ENCODE data around the gene CARD14. TPM values are rescaled to one million over a fixed set of nuclear protein-coding genes. Genes with fewer than 3 reads are reported as not detected.

CARD14 gene
- 0.34 and 1.1 TPM in 2 replicates for total RNA-seq

- DNase-seq, result no peak
These were observed at the start of gene CARD14 for GRCh38 chr17:80169784-80170500. TSS of gene CARD14 (plus strand) at chr17:80170030. CDS start at chr17:80181439, 11,409 bp downstream.

GRCh38 chr17:80122026-80122575 lies 47.7 kb upstream of the CARD14 start:
- DNase-seq, result no peak

- DNase-seq, result no peak
These were observed 46.8 kb upstream of the CARD14 start for GRCh38 chr17:80122926-80123505.

- DNase-seq, result peak; percentile 13
These were observed 46.0 kb upstream of the CARD14 start for GRCh38 chr17:80123791-80124190.

GRCh38 chr17:80124351-80124981 lies 45.4 kb upstream of the CARD14 start:
- peak; percentile 47 for DNase-seq

- peak; percentile 11 for DNase-seq
These were observed 44.0 kb upstream of the CARD14 start for GRCh38 chr17:80125656-80126448.

GRCh38 chr17:80126449-80126715 lies 43.4 kb upstream of the CARD14 start:
- DNase-seq, result no peak

GRCh38 chr17:80129006-80129565 lies 40.7 kb upstream of the CARD14 start:
- no peak for DNase-seq

GRCh38 chr17:80130992-80131391 lies 38.8 kb upstream of the CARD14 start:
- DNase-seq, result no peak

GRCh38 chr17:80132906-80133625 lies 36.8 kb upstream of the CARD14 start:
- DNase-seq, result no peak

GRCh38 chr17:80133626-80133970 lies 36.2 kb upstream of the CARD14 start:
- no peak for DNase-seq

GRCh38 chr17:80137131-80137530 lies 32.7 kb upstream of the CARD14 start:
- no peak for DNase-seq

- DNase-seq, result no peak
These were observed 30.9 kb upstream of the CARD14 start for GRCh38 chr17:80138856-80139426.

- no peak for DNase-seq
These were observed 28.2 kb upstream of the CARD14 start for GRCh38 chr17:80141463-80142165.

- DNase-seq, result no peak
These were observed 26.9 kb upstream of the CARD14 start for GRCh38 chr17:80142929-80143328.

- peak; percentile 11 for DNase-seq
These were observed 24.5 kb upstream of the CARD14 start for GRCh38 chr17:80145076-80146075.

- peak; percentile 26 for DNase-seq
These were observed 23.5 kb upstream of the CARD14 start for GRCh38 chr17:80146121-80147034.

- peak; percentile 100 for DNase-seq
These were observed 22.6 kb upstream of the CARD14 start, which contains the start of gene EIF4A3 for GRCh38 chr17:80147035-80147822. TSS of gene EIF4A3 (minus strand) at chr17:80147128. CDS start at chr17:80146961, 167 bp downstream.
